HepG2 (cell line): Measurements from ENCODE around the gene CCDC87. TPM values are rescaled to one million over a fixed set of nuclear protein-coding genes. Genes with fewer than 3 reads are reported as not detected.

ENCODE experiments used
- DBP ChIP-seq: sonication (generic); formaldehyde crosslinking; IDR thresholded peaks from 2 replicates; pipeline ENCODE4 v1.4.0; 2020; ENCODE audit warnings: missing genetic modification reagents; ENCODE audit errors: not compliant biosample characterization
- IKZF4 ChIP-seq: sonication (generic); formaldehyde crosslinking; IDR thresholded peaks from 2 replicates; pipeline ENCODE4 v1.5.1; 2020; ENCODE audit warnings: borderline replicate concordance, mild to moderate bottlenecking, low read depth, missing genetic modification reagents; ENCODE audit errors: not compliant biosample characterization
- MBD4 ChIP-seq: IDR thresholded peaks from 2 replicates; pipeline ENCODE4 v1.6.1; 2012; ENCODE audit warnings: low read length, inconsistent platforms, borderline replicate concordance
- PAX8 ChIP-seq: sonication (generic); formaldehyde crosslinking; IDR thresholded peaks from 2 replicates; pipeline ENCODE4 v1.8.0; 2022; ENCODE audit warnings: mild to moderate bottlenecking, missing genetic modification reagents, borderline replicate concordance
- PLRG1 ChIP-seq: fragments of 450-650 bp; conservative IDR thresholded peaks from 2 replicates; pipeline ENCODE4 v1.6.1; 2016
- PRMT3 ChIP-seq: sonication (generic); formaldehyde crosslinking; IDR thresholded peaks from 2 replicates; pipeline ENCODE4 v1.8.1; 2022; ENCODE audit warnings: low read depth, mild to moderate bottlenecking, moderate library complexity, missing genetic modification reagents, borderline replicate concordance
- RAD51 ChIP-seq: fragments of 450-650 bp; IDR thresholded peaks from 2 replicates; pipeline ENCODE4 v1.6.1; 2016; ENCODE audit warnings: borderline replicate concordance
- RBAK ChIP-seq: sonication (generic); formaldehyde crosslinking; IDR thresholded peaks from 2 replicates; pipeline ENCODE4 v1.5.1; 2020; ENCODE audit warnings: mild to moderate bottlenecking, missing genetic modification reagents
- RBM22 ChIP-seq: fragments of 200-400 bp; formaldehyde crosslinking; optimal IDR thresholded peaks from 2 replicates; pipeline ENCODE3; 2017; ENCODE audit warnings: mild to moderate bottlenecking, low read length, moderate library complexity
- RBM39 ChIP-seq: fragments of 200-400 bp; formaldehyde crosslinking; IDR thresholded peaks from one replicate; pipeline ENCODE4 v1.6.1; 2018; ENCODE audit warnings: antibody characterized with exemption, mild to moderate bottlenecking, low read depth, low read length; ENCODE audit not compliant: poor library complexity, severe bottlenecking
- TCF12 ChIP-seq, 2 experiments: fragments of 450-650 bp in 1 of 2; sonication (generic) in 1 of 2; formaldehyde crosslinking in 1 of 2; IDR thresholded peaks; 2 replicates each; pipeline versions ENCODE4 v1.6.1 to v1.8.0; 2017 to 2022; ENCODE audit warnings: antibody characterized with exemption in 1 of 2, mild to moderate bottlenecking in 1 of 2, missing genetic modification reagents in 1 of 2, moderate library complexity in 1 of 2
- TFDP2 ChIP-seq: sonication (generic); formaldehyde crosslinking; IDR thresholded peaks from 2 replicates; pipeline ENCODE4 v1.4.0; 2020; ENCODE audit warnings: missing genetic modification reagents
- THAP9 ChIP-seq: sonication (generic); formaldehyde crosslinking; IDR thresholded peaks from 2 replicates; pipeline ENCODE4; 2020; ENCODE audit warnings: missing genetic modification reagents, mild to moderate bottlenecking, borderline replicate concordance
- TMF1 ChIP-seq: sonication (generic); formaldehyde crosslinking; IDR thresholded peaks from 2 replicates; pipeline ENCODE4 v1.8.1; 2022; ENCODE audit warnings: low read depth, missing genetic modification reagents
- ZBTB42 ChIP-seq: sonication (generic); formaldehyde crosslinking; IDR thresholded peaks from 2 replicates; pipeline ENCODE4 v1.5.0; 2020; ENCODE audit warnings: mild to moderate bottlenecking, missing genetic modification reagents
- ZBTB44 ChIP-seq: sonication (generic); formaldehyde crosslinking; IDR thresholded peaks from 2 replicates; pipeline ENCODE4 v1.4.0; 2020; ENCODE audit warnings: missing genetic modification reagents
- ZNF451 ChIP-seq: sonication (generic); formaldehyde crosslinking; IDR thresholded peaks from 2 replicates; pipeline ENCODE4 v1.5.0; 2020; ENCODE audit warnings: mild to moderate bottlenecking, missing genetic modification reagents
- ZNF550 ChIP-seq: sonication (generic); formaldehyde crosslinking; IDR thresholded peaks from 2 replicates; pipeline ENCODE4 v1.4.0; 2020; ENCODE audit warnings: mild to moderate bottlenecking, missing genetic modification reagents, borderline replicate concordance
- ZNF567 ChIP-seq: sonication (generic); formaldehyde crosslinking; IDR thresholded peaks from 2 replicates; pipeline ENCODE4 v1.8.1; 2023; ENCODE audit warnings: mild to moderate bottlenecking, missing genetic modification reagents, borderline replicate concordance
- ZNF619 ChIP-seq: sonication (generic); formaldehyde crosslinking; IDR thresholded peaks from 2 replicates; pipeline ENCODE4 v1.4.0; 2020; ENCODE audit warnings: mild to moderate bottlenecking, missing genetic modification reagents
- ZSCAN30 ChIP-seq: sonication (generic); formaldehyde crosslinking; IDR thresholded peaks from 2 replicates; pipeline ENCODE4 v1.5.0; 2020; ENCODE audit warnings: mild to moderate bottlenecking, missing genetic modification reagents
- ZZZ3 ChIP-seq: sonication (generic); formaldehyde crosslinking; IDR thresholded peaks from 2 replicates; pipeline ENCODE4 v1.4.0; 2020; ENCODE audit warnings: missing genetic modification reagents, mild to moderate bottlenecking, borderline replicate concordance
- polyA plus RNA-seq, 8 experiments: library from polyadenylated mRNA; depleted of rRNA in 3 of 8; stranded (reverse) in 7 of 8; unstranded in 1 of 8; fragments of >200 nt; fragmentation: Illumina TruSeq in 4 of 8; extraction: Trizol in 4 of 8; gene quantifications; 2 replicates each; pipeline versions ENCODE4 v1.2.1 to v1.2.3, GENCODE V29; 2011 to 2016; ENCODE audit warnings: low read depth in 4 of 8, missing spikeins in 1 of 8, mixed read lengths in 1 of 8; ENCODE audit not compliant: insufficient read depth in 1 of 8
- total RNA-seq, 5 experiments: library from RNA; depleted of rRNA; stranded (reverse); fragments of >200 nt; fragmentation: Illumina TruSeq; extraction: Trizol; gene quantifications; 2 replicates each; pipeline ENCODE4 v1.2.3, GENCODE V29; 2016; ENCODE audit warnings: low read depth in 1 of 5

CCDC87 gene
- total and polyA plus RNA-seq, 2 of the 13 experiments (the other 11 are each of a cell fraction or from before 2014, with no cell fraction given) = 0.05 to 0.42 TPM

GRCh38 chr11:66545701-66546367, 47.0 kb downstream of the CCDC87 start, which contains the start of gene ZDHHC24 (continued):
- no peak for TF ChIP-seq ZNF567
- TF ChIP-seq THAP9 (CRISPR knock-in tag) = no peak
- no peak for TF ChIP-seq ZBTB44 (CRISPR knock-in tag)
- no peak for TF ChIP-seq ZNF451 (CRISPR knock-in tag)
- peak; percentile 47; the same call in 1 of the 2 replicates for TF ChIP-seq ZZZ3 (CRISPR knock-in tag)
- TF ChIP-seq PAX8 (CRISPR knock-in tag) = 0 out of 2 replicates have a peak, but pooled peaks have one; percentile 77
- TF ChIP-seq TFDP2 (CRISPR knock-in tag) = 0 out of 2 replicates have a peak, but pooled peaks have one; percentile 17
- no peak for TF ChIP-seq MBD4
- no peak for TF ChIP-seq PLRG1
- no peak for TF ChIP-seq ZNF550 (CRISPR knock-in tag)
- no peak for TF ChIP-seq ZNF619 (CRISPR knock-in tag)
- no peak for TF ChIP-seq ZSCAN30 (CRISPR knock-in tag)
- no peak for TF ChIP-seq RBM22
- TF ChIP-seq TMF1 (CRISPR knock-in tag) = no peak
- TF ChIP-seq DBP = no peak
- no peak for TF ChIP-seq RAD51
- no peak for TF ChIP-seq IKZF4 (CRISPR knock-in tag)
- no peak for TF ChIP-seq PRMT3 (CRISPR knock-in tag)
- TF ChIP-seq RBAK (CRISPR knock-in tag) = no peak
- no peak for TF ChIP-seq TCF12 (IDR thresholded peaks at IDR 0.05)
- TF ChIP-seq TCF12 (CRISPR knock-in tag; IDR thresholded peaks at IDR 0.05) = peak; percentile 60; the same call in 1 of the 2 replicates
- TF ChIP-seq RBM39 = peak; percentile 75
- TF ChIP-seq ZBTB42 (CRISPR knock-in tag) = no peak
